Fibroblast of the aortic adventitia (primary cell): Measurements from ENCODE around the gene TBC1D22A. TPM values are rescaled to one million over a fixed set of nuclear protein-coding genes. Genes with fewer than 3 reads are reported as not detected.
"Not testable (repeated sequence)": the region's sequence is repeated elsewhere in the genome, so short reads cannot be mapped to it uniquely, and the experiment has no call there.

ENCODE experiments used
- DNase-seq: peaks from one replicate; pipeline ENCODE4 v3.0.0-alpha.2; 2010; ENCODE audit warnings: low read depth
- H3K4me3 ChIP-seq: 2 replicates; pipeline ENCODE4 v1.5.1; 2011; ENCODE audit warnings: low read depth, mild to moderate bottlenecking, control low read depth, low read length, moderate library complexity
- CTCF ChIP-seq: IDR thresholded peaks from 2 replicates; pipeline ENCODE4 v1.5.1; 2011; ENCODE audit warnings: mild to moderate bottlenecking, low read length, control low read depth, inconsistent platforms; ENCODE audit not compliant: insufficient read depth
- total RNA-seq: library from RNA; depleted of rRNA; stranded (reverse); fragments of >200 nt; gene quantifications from 2 replicates; pipeline ENCODE4 v1.2.3, GENCODE V29; 2012; ENCODE audit warnings: low replicate concordance

The TBC1D22A gene
- total RNA-seq, 1 donor = 13.8 TPM

GRCh38 chr22:46732041-46732379 lies 30.4 kb upstream of the TBC1D22A start:
- no peak for DNase-seq
- H3K4me3 ChIP-seq = no peak overlapping the region

GRCh38 chr22:46732513-46732912 lies 29.9 kb upstream of the TBC1D22A start:
- H3K4me3 ChIP-seq = no peak overlapping the region
- no peak for DNase-seq
- TF ChIP-seq CTCF = no peak

More at GRCh38 chr22:46732041-46732379, 30.4 kb upstream of the TBC1D22A start:
- no peak for TF ChIP-seq CTCF

GRCh38 chr22:46734213-46734722 lies 28.2 kb upstream of the TBC1D22A start:
- not testable (repeated sequence) for H3K4me3 ChIP-seq
- DNase-seq = peak; percentile 63

GRCh38 chr22:46734830-46735453 lies 27.5 kb upstream of the TBC1D22A start:
- peak; percentile 22 for DNase-seq
- H3K4me3 ChIP-seq = no peak overlapping the region
- TF ChIP-seq CTCF = no peak

- H3K4me3 ChIP-seq = peak overlapping the region; percentile 77
- no peak for TF ChIP-seq CTCF
- DNase-seq = no peak
Measured at GRCh38 chr22:46735747-46736608, 26.5 kb upstream of the TBC1D22A start.

GRCh38 chr22:46736705-46737104 lies 25.7 kb upstream of the TBC1D22A start:
- no peak for TF ChIP-seq CTCF
- H3K4me3 ChIP-seq = peak overlapping the region; percentile 77
- no peak for DNase-seq

GRCh38 chr22:46737105-46737975 lies 25.1 kb upstream of the TBC1D22A start:
- peak; percentile 35 for DNase-seq
- TF ChIP-seq CTCF = no peak
- peak overlapping the region; percentile 77 for H3K4me3 ChIP-seq
